Breast epithelium (tissue), 3 donors: ENCODE data around the gene ABHD6.

Experiments used
- CTCF ChIP-seq, 3 donors: fragments of 450-650 bp; IDR thresholded peaks; one replicate each; pipeline ENCODE4 v1.5.1; 2016 to 2017; ENCODE audit warnings: antibody characterized with exemption in 3 of 3, mild to moderate bottlenecking in 3 of 3, moderate library complexity in 3 of 3
- POLR2A ChIP-seq: fragments of 450-650 bp; IDR thresholded peaks from one replicate; pipeline ENCODE4 v1.6.1; 2016; ENCODE audit warnings: antibody characterized with exemption, mild to moderate bottlenecking, moderate library complexity
- POLR2AphosphoS5 ChIP-seq, 3 donors: sonication (generic); formaldehyde crosslinking; IDR thresholded peaks; one replicate each; pipeline ENCODE4 v1.6.1; 2017; ENCODE audit warnings: antibody characterized with exemption in 3 of 3

GRCh38 chr3:58340594-58341244 is 103.1 kb downstream of the ABHD6 start:
- TF ChIP-seq CTCF (IDR thresholded peaks at IDR 0.05) (no peak), POLR2AphosphoS5 (IDR thresholded peaks at IDR 0.05) (no peak), POLR2A (no peak)
